ENCODE results near the gene GPR132. TPM values are rescaled to one million over a fixed set of nuclear protein-coding genes. Genes with fewer than 3 reads are reported as not detected.

Gene GPR132
- total and polyA plus RNA-seq, 4 donors, result 2.3 to 19.5 (median 5.7) TPM

DNA sequence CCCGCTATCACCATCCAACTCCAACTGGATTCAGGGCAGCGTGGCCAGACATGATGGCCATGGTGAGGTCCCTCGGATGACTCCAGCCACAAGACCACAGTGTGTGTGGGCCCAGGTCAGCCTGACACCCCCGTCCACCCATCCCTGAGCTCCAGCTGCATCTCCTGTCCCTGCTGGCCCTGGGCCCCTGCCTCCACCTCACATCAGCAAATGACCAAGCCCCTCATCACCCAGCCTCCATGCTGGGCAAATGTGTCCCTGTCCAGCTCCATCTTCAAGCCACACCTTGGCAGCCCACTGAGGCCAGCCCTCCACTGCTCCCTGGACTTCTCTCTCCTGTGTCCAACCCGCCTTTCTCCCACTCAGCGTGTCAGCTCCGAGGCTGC lies 3.2 kb downstream of the GPR132 start:
- no peak for DNase-seq
- no peak overlapping the region for H3K4me3 ChIP-seq
- no peak for ATAC-seq (ENCODE audit: insufficient read depth, low FRiP score)
- no peaks in the 10 kb centered on the region for H3K36me3 ChIP-seq (ENCODE audit: control insufficient read depth in 4 of 4, insufficient read depth in 4 of 4, low read length in 4 of 4)
- H3K9ac ChIP-seq (ENCODE audit: insufficient read depth in 1 of 2, low read length in 2 of 2), result no peak overlapping the region
- 85% methylated on average over 7 of the region's 7 CpGs for WGBS, 2 donors
- no peaks in the 10 kb centered on the region for H3K9me3 ChIP-seq (ENCODE audit: control insufficient read depth in 4 of 4, insufficient read depth in 3 of 4, low read length in 3 of 4)
- peak overlapping the region in 1 of 2 donors; percentile 87 for H3K27ac ChIP-seq (ENCODE audit: low read depth in 1 of 2, low read length in 1 of 2)
- H3K27me3 ChIP-seq (ENCODE audit: control insufficient read depth in 3 of 3, insufficient read depth in 3 of 3, low read length in 2 of 3), result no peaks in the 10 kb centered on the region
- no peak for TF ChIP-seq CTCF (IDR thresholded peaks at IDR 0.05; ENCODE audit: control extremely low read depth, extremely low read depth)
- peaks cover 0 to 37% (median 22%) of the 10 kb centered on the region in 5 donors for H3K4me1 ChIP-seq (ENCODE audit: control insufficient read depth in 5 of 5, insufficient read depth in 5 of 5, low read length in 5 of 5)

GRCh38 chr14:105061428-105062047 lies 3.7 kb downstream of the GPR132 start:
- Histone ChIP-seq H3K4me1 (ENCODE audit: control insufficient read depth in 5 of 5, insufficient read depth in 5 of 5, low read length in 5 of 5) (peaks cover 0 to 37% (median 22%) of the 10 kb centered on the region in 5 donors), H3K36me3 (ENCODE audit: control insufficient read depth in 4 of 4, insufficient read depth in 4 of 4, low read length in 4 of 4) (no peaks in the 10 kb centered on the region), H3K9me3 (ENCODE audit: control insufficient read depth in 4 of 4, insufficient read depth in 3 of 4, low read length in 3 of 4) (no peaks in the 10 kb centered on the region), H3K27me3 (ENCODE audit: control insufficient read depth in 3 of 3, insufficient read depth in 3 of 3, low read length in 2 of 3) (no peaks in the 10 kb centered on the region), H3K9ac (ENCODE audit: insufficient read depth in 1 of 2, low read length in 2 of 2) (no peak overlapping the region), H3K4me3 (no peak overlapping the region), H3K27ac (ENCODE audit: low read depth in 1 of 2, low read length in 1 of 2) (peak overlapping the region in 1 of 2 donors; percentile 87)
- ATAC-seq (ENCODE audit: insufficient read depth, low FRiP score), result no peak
- WGBS, 2 donors, result 5 to 14% methylated on average over 13 of the region's 13 CpGs
- no peak for TF ChIP-seq CTCF (IDR thresholded peaks at IDR 0.05; ENCODE audit: control extremely low read depth, extremely low read depth)
- DNase-seq, result peak in 1 of 3 donors; percentile 35

GRCh38 chr14:105060751-105061427 lies 4.3 kb downstream of the GPR132 start:
- peak; percentile 37 to 58 (median 46) for DNase-seq

More at GRCh38 chr14:105060751-105061427, 4.3 kb downstream of the GPR132 start:
- Histone ChIP-seq H3K27me3 (ENCODE audit: control insufficient read depth in 3 of 3, insufficient read depth in 3 of 3, low read length in 2 of 3) (no peaks in the 10 kb centered on the region), H3K9me3 (ENCODE audit: control insufficient read depth in 4 of 4, insufficient read depth in 3 of 4, low read length in 3 of 4) (no peaks in the 10 kb centered on the region), H3K4me3 (no peak overlapping the region), H3K9ac (ENCODE audit: insufficient read depth in 1 of 2, low read length in 2 of 2) (no peak overlapping the region), H3K36me3 (ENCODE audit: control insufficient read depth in 4 of 4, insufficient read depth in 4 of 4, low read length in 4 of 4) (no peaks in the 10 kb centered on the region), H3K4me1 (ENCODE audit: control insufficient read depth in 5 of 5, insufficient read depth in 5 of 5, low read length in 5 of 5) (peaks cover 0 to 37% (median 24%) of the 10 kb centered on the region in 5 donors), H3K27ac (ENCODE audit: low read depth in 1 of 2, low read length in 1 of 2) (peak overlapping the region; percentile 14 to 87)
- ATAC-seq (ENCODE audit: insufficient read depth, low FRiP score), result no peak
- no peak for TF ChIP-seq CTCF (IDR thresholded peaks at IDR 0.05; ENCODE audit: control extremely low read depth, extremely low read depth)
- 24 to 45% methylated on average over 29 to 30 of the region's 30 CpGs for WGBS, 2 donors

All from lung (tissue), 12 donors.